Fibroblast of lung (primary cell): ENCODE data around the gene DOK3. TPM values are rescaled to one million over a fixed set of nuclear protein-coding genes. Genes with fewer than 3 reads are reported as not detected.

Source experiments
- DNase-seq, 2 donors: peaks; one replicate each; pipeline versions ENCODE4 v3.0.0 to v3.0.0-alpha.2; 2010; ENCODE audit warnings: low read depth in 2 of 2
- H2AFZ ChIP-seq: 2 replicates; pipeline ENCODE4 v1.5.1; 2012; ENCODE audit warnings: low read length, control low read depth, inconsistent platforms
- H3K27ac ChIP-seq: 2 replicates; pipeline ENCODE4 v1.5.1; 2011; ENCODE audit warnings: low read length, control low read depth; ENCODE audit not compliant: insufficient read depth
- H3K27me3 ChIP-seq: 2 replicates; pipeline ENCODE4 v1.5.1; 2011; ENCODE audit warnings: mild to moderate bottlenecking, low read length; ENCODE audit not compliant: control insufficient read depth, insufficient read depth
- H3K36me3 ChIP-seq: 2 replicates; pipeline ENCODE4 v1.5.1; 2011; ENCODE audit warnings: low read length; ENCODE audit not compliant: control insufficient read depth, insufficient read depth
- H3K4me1 ChIP-seq: 2 replicates; pipeline ENCODE4 v1.5.1; 2011; ENCODE audit warnings: low read length; ENCODE audit not compliant: control insufficient read depth, insufficient read depth; ENCODE audit errors: extremely low read depth
- H3K4me2 ChIP-seq: 2 replicates; pipeline ENCODE4 v1.5.1; 2011; ENCODE audit warnings: low read length, control low read depth; ENCODE audit not compliant: insufficient read depth; ENCODE audit errors: extremely low read depth
- H3K4me3 ChIP-seq, 4 experiments: fragments of 200-600 bp in 1 of 4; sonication (generic) in 1 of 4; replicated peaks in 1 of 4; 2 replicates each; pipeline ENCODE4 v1.5.1; 2011 to 2016; ENCODE audit warnings: low read length in 4 of 4, low read depth in 3 of 4, mild to moderate bottlenecking in 3 of 4, control low read depth in 2 of 4, inconsistent platforms in 1 of 4, mixed read lengths in 1 of 4; ENCODE audit not compliant: insufficient read depth in 1 of 4; ENCODE audit errors: control extremely low read depth in 1 of 4
- H3K79me2 ChIP-seq: 2 replicates; pipeline ENCODE4 v1.5.1; 2012; ENCODE audit warnings: mild to moderate bottlenecking, low read length, inconsistent platforms; ENCODE audit not compliant: control insufficient read depth, insufficient read depth
- H3K9ac ChIP-seq: 2 replicates; pipeline ENCODE4 v1.5.1; 2011; ENCODE audit warnings: mild to moderate bottlenecking, low read length, control low read depth; ENCODE audit not compliant: insufficient read depth
- H3K9me3 ChIP-seq: 2 replicates; pipeline ENCODE4 v1.5.1; 2012; ENCODE audit warnings: low read depth, low read length; ENCODE audit not compliant: control insufficient read depth, insufficient read depth
- H4K20me1 ChIP-seq: 2 replicates; pipeline ENCODE4 v1.5.1; 2011; ENCODE audit warnings: low read length; ENCODE audit not compliant: control insufficient read depth, insufficient read depth; ENCODE audit errors: extremely low read depth
- CTCF ChIP-seq, 2 donors: IDR thresholded peaks in 1 of 2; conservative IDR thresholded peaks in 1 of 2; 1 replicate in 1 of 2; 2 replicates in 1 of 2; pipeline ENCODE4 v1.5.1; 2011 to 2012; ENCODE audit warnings: low read length in 2 of 2, control low read depth in 1 of 2, inconsistent platforms in 1 of 2, low read depth in 1 of 2, mild to moderate bottlenecking in 1 of 2
- EZH2 ChIP-seq: IDR thresholded peaks from 2 replicates; pipeline ENCODE4 v1.5.1; 2012; ENCODE audit warnings: low read length, control low read depth, mild to moderate bottlenecking; ENCODE audit errors: missing control alignments
- polyA plus RNA-seq, 2 donors: library from polyadenylated mRNA; depleted of rRNA in 1 of 2; stranded (reverse) in 1 of 2; unstranded in 1 of 2; fragments of >200 nt; gene quantifications; 2 replicates each; pipeline ENCODE4 v1.2.1, GENCODE V29; 2011 to 2012; ENCODE audit warnings: missing spikeins in 1 of 2
- total RNA-seq: library from RNA; depleted of rRNA; stranded (reverse); fragments of >200 nt; gene quantifications from 2 replicates; pipeline ENCODE4 v1.2.1, GENCODE V29; 2014

Gene DOK3
- total and polyA plus RNA-seq, 2 donors (not counting 1 experiment from before 2014, with no cell fraction given): 0.99 to 1.5 TPM

DNA sequence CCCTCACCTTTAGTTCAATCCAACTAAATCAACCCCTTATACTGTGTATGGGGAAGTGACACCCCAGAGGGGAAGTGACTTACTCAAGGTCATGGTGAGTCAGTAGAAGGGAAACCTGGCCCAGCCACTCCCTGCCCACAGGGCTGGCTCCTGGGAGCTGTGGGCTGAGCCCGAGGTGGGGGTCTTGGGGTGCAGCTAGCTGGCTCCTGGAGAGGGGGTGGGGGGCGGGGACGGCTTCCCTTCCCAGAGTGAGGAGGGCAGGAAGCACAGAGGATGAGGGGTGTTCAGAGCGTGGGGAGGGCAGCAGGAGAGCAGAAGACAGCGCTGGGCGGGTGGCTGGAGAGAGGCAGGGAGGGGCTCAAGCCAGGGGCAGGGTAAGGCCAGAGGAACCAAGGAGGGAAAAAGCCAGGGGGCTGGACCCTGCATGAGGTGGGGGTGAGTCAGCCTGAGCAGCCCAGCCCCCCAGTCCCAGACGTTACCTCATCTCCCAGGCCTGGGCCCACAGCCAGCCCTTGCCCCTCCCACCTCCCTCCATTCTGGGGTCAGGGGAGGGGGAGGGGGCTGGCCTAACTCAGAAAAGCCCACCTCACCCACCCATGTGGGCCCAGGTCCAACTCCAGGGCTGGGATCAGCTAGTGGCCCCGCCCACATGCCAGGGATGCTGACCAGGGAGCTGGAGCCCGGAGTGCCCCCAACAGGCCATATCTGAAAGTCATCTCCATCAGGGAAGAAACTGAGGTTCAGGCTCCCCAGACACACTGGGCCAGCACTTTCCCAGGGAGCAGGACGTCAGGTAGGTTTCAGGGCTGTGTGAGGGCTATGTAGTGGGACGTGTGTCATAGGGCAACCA, 15.1 kb downstream of the DOK3 start:
- peak overlapping the region; percentile 93 for H3K4me2 ChIP-seq
- peaks cover 37% of the 10 kb centered on the region for H3K4me1 ChIP-seq
- H3K4me3 ChIP-seq: peak overlapping the region in 2 of 4 experiments; percentile 29 to 79
- H4K20me1 ChIP-seq: no peaks in the 10 kb centered on the region
- H3K79me2 ChIP-seq: peaks cover 48% of the 10 kb centered on the region
- peak overlapping the region; percentile 93 for H3K27ac ChIP-seq
- TF ChIP-seq EZH2 (no peak), CTCF (conservative IDR thresholded peaks at IDR 0.05 in 1 of 2, IDR thresholded peaks at IDR 0.05 in 1 of 2; ENCODE audit: low read depth in 1 of 2, low read length in 2 of 2) (peak; percentile 41 to 49)
- peak; percentile 91 to 94 for DNase-seq
- H3K9me3 ChIP-seq: no peaks in the 10 kb centered on the region
- peaks cover 51% of the 10 kb centered on the region for H3K36me3 ChIP-seq
- H3K9ac ChIP-seq: peak overlapping the region; percentile 36
- no peak overlapping the region for H2AFZ ChIP-seq
- no peaks in the 10 kb centered on the region for H3K27me3 ChIP-seq

DNA sequence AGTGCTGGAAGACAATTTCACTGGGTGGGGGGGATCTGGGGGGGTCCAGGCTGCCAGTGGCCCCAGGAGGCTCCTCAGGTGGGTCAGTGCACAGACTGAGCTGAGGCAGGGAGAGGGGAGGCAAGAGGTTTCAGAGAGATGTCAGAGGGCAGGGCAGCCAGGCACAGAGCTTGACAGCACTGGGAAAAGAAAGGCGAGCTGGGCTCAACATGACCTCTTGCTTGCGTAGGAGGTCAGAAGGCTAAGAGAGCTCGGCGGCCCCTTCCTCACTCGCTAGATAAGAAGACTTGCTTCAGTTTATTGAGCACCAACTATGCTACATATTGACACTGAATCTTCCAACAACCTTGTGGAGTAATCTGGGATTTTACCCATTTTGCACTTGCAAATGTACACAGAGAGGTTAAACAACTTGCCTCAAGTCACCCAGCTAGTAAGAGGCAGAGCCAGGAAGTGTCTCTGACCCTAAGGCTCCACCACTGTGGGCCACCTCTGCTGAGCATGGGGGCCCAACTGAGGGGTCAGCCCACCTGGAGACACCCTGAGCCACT, 15.8 kb downstream of the DOK3 start:
- no peak overlapping the region for H2AFZ ChIP-seq
- peak overlapping the region; percentile 44 for H3K4me2 ChIP-seq
- H3K9ac ChIP-seq: no peak overlapping the region
- peak overlapping the region in 2 of 4 experiments; percentile 29 to 79 for H3K4me3 ChIP-seq
- no peaks in the 10 kb centered on the region for H4K20me1 ChIP-seq
- H3K27me3 ChIP-seq: no peaks in the 10 kb centered on the region
- peaks cover 53% of the 10 kb centered on the region for H3K79me2 ChIP-seq
- no peak for DNase-seq
- TF ChIP-seq EZH2 (no peak), CTCF (conservative IDR thresholded peaks at IDR 0.05 in 1 of 2, IDR thresholded peaks at IDR 0.05 in 1 of 2; ENCODE audit: low read depth in 1 of 2, low read length in 2 of 2) (no peak)
- H3K9me3 ChIP-seq: no peaks in the 10 kb centered on the region
- H3K4me1 ChIP-seq: peaks cover 37% of the 10 kb centered on the region
- peak overlapping the region; percentile 93 for H3K27ac ChIP-seq
- H3K36me3 ChIP-seq: peaks cover 58% of the 10 kb centered on the region

- Histone ChIP-seq H3K36me3 (peaks cover 62% of the 10 kb centered on the region), H3K4me3 (peak overlapping the region in 1 of 4 experiments; percentile 28), H3K27ac (peak overlapping the region; percentile 93), H3K9me3 (no peaks in the 10 kb centered on the region), H4K20me1 (no peaks in the 10 kb centered on the region), H3K4me2 (peak overlapping the region; percentile 44), H3K9ac (no peak overlapping the region), H3K79me2 (peaks cover 54% of the 10 kb centered on the region), H2AFZ (no peak overlapping the region), H3K27me3 (no peaks in the 10 kb centered on the region), H3K4me1 (peaks cover 31% of the 10 kb centered on the region)
- DNase-seq: no peak
- TF ChIP-seq CTCF (conservative IDR thresholded peaks at IDR 0.05 in 1 of 2, IDR thresholded peaks at IDR 0.05 in 1 of 2; ENCODE audit: low read depth in 1 of 2, low read length in 2 of 2) (no peak), EZH2 (no peak)
Observed at GRCh38 chr5:177492841-177493240, 16.8 kb downstream of the DOK3 start.
